ENCODE measurements around the gene ADAMTS12. TPM values are rescaled to one million over a fixed set of nuclear protein-coding genes. Genes with fewer than 3 reads are reported as not detected.
"Not testable (repeated sequence)": the region's sequence is repeated elsewhere in the genome, so short reads cannot be mapped to it uniquely, and the experiment has no call there.

ADAMTS12 gene
- total RNA-seq, 8 experiments from 2014 or later = 0.80 to 42.7 (median 4.0) TPM

DNA sequence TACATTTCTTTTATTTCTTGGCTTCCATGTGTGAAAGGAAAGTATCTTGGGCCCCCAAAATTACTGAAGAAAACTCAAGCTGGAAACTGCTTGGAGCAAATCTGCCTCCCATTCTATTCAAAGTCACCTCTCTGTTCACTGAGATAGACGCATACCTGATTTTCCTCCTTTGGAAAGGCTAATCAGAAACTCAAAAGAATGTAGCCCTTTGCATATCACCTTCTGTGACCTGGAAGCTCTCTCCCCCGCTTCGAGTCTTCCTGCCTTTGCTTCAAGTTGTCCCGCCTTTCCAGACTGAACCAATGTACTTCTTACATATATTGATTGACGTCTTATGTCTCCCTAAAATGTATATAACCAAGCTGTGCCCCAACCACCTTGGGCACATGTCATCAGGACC is 39.3 kb upstream of the ADAMTS12 start:
- in situ Hi-C loops (cut with MboI; ENCODE audit: low pct_unique_long_range_greater_than_20kb in 2 of 9, low sequenced_read_pairs in 9 of 9, unreplicated experiment in 9 of 9) = loop anchor here in 5 of 9 experiments (25.0 kb wide), 3 partner anchors 444 to 494 kb away; partner anchors contain the start of gene TARS1 (in 2 of the 5)
- WGBS, 10 experiments = 56 to 94% (median 86%) methylated on average over 2 to 5 of the region's 5 CpGs
- peaks cover 9 to 11% of the 10 kb centered on the region in 2 donors for H3K4me1 ChIP-seq (replicated peaks in 1 of 2)
- no peak overlapping the region for H3K4me3 ChIP-seq
- H3K27ac ChIP-seq = no peak overlapping the region
- ATAC-seq (replicated peaks in 6 of 8) = no peak

DNA sequence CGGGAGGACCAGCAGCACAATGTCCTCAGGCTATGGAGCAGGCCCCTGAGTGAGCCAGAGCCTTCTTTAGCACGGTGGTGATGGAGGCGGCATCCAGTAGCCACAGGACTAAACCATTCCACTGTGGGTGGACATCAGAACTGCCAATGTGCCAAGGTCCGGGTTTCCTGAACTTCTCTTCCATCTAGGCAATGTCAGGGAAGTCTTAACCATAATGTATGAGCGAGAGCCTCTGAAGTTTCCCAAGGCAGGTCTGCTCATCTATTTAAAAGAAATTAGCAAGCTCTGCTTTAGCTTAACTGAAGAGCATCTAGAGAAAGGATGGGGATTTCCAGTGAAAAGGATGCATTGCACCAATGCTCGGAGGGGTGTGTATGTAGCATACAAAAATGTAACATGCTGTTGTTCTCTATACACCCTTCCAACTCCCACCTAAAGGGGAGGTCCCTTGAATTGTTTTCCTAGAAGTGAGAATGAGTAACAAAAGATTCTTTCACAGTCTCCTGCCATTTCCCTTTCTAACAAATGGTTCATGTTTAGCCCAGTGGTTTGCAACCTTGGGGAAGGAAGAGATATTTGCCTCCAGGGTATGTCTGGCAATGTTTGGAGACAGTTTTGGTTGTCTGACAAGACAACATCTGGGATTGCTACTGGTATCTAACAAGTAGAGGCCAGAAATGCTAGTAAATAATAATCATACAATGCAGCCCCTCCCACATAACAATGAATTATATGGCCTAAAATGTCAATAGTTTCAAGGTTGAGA is 38.3 kb upstream of the ADAMTS12 start:
- WGBS, 10 experiments = 45 to 100% (median 81%) methylated on average over 2 to 6 of the region's 6 CpGs; no CpG with 5 or more reads in 2 of the 10 experiments
- Histone ChIP-seq H3K4me3 (no peak overlapping the region), H3K4me1 (replicated peaks in 1 of 2) (peaks cover 9 to 11% of the 10 kb centered on the region in 2 donors), H3K27ac (no peak overlapping the region)
- ATAC-seq (replicated peaks in 6 of 8) = peak in 1 of 8 experiments; percentile 60
- in situ Hi-C loops (cut with MboI; ENCODE audit: low pct_unique_long_range_greater_than_20kb in 2 of 9, low sequenced_read_pairs in 9 of 9, unreplicated experiment in 9 of 9) = loop anchor here in 5 of 9 experiments (25.0 kb wide), 3 partner anchors 443 to 493 kb away; partner anchors contain the start of gene TARS1 (in 2 of the 5)

DNA sequence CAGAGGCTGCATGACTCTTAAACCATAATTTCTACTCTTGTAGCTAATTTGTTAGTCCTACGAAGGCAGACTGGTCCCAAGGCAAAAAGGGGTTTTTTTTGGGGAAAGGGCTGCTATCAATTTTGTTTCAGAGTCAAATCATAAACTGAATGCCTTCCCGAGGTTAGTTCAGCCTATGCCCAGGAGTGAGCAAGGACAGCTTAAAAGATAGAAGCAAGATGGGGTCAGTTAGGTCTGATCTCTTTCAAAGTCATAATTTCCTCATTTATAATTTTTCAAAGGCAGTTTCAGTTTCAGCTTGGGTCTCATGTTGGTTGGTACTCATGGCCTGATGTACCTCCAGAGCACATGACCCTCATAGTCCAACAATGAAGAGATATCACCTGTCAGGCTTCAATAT is 36.5 kb upstream of the ADAMTS12 start:
- H3K27ac ChIP-seq = no peak overlapping the region
- ATAC-seq (replicated peaks in 6 of 8) = no peak
- H3K4me3 ChIP-seq = no peak overlapping the region
- in situ Hi-C loops (cut with MboI; ENCODE audit: low pct_unique_long_range_greater_than_20kb in 2 of 9, low sequenced_read_pairs in 9 of 9, unreplicated experiment in 9 of 9) = loop anchor here in 5 of 9 experiments (25.0 kb wide), 3 partner anchors 441 to 491 kb away; partner anchors contain the start of gene TARS1 (in 2 of the 5)
- peaks cover 9 to 11% of the 10 kb centered on the region in 2 donors for H3K4me1 ChIP-seq (replicated peaks in 1 of 2)
- 0 to 100% (median 85%) methylated on average over 1 to 2 of the region's 2 CpGs; no CpG with 5 or more reads in 2 of the 10 experiments for WGBS, 10 experiments

DNA sequence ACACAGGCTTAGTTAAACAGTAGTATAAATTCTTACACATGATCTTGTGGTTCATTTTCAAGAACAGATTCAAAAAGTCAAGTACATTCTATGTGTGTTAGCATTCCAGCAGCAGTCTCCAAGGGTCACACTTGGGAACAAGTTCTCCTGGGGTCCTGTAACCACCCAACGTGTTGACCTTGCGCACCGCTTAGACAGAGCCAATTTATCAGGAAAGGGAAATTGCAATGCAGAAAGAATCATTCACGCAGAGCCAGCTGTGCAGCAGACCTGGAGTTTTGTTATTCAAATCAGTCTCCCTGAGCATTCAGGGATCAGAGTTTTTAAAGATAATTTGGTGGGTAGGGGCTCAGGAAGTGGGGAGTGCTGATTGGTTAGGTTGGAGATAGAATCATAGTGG is 35.9 kb upstream of the ADAMTS12 start:
- ATAC-seq (replicated peaks in 6 of 8) = peak in 1 of 8 experiments; percentile 83
- Histone ChIP-seq H3K4me1 (replicated peaks in 1 of 2) (peaks cover 9 to 11% of the 10 kb centered on the region in 2 donors), H3K27ac (no peak overlapping the region), H3K4me3 (no peak overlapping the region)
- in situ Hi-C loops (cut with MboI; ENCODE audit: low pct_unique_long_range_greater_than_20kb in 2 of 9, low sequenced_read_pairs in 9 of 9, unreplicated experiment in 9 of 9) = loop anchor here in 5 of 9 experiments (25.0 kb wide), 3 partner anchors 440 to 490 kb away; partner anchors contain the start of gene TARS1 (in 2 of the 5)
- WGBS, 10 experiments = 0 to 100% (median 30%) methylated on average over 1 to 4 of the region's 4 CpGs; no CpG with 5 or more reads in 2 of the 10 experiments

DNA sequence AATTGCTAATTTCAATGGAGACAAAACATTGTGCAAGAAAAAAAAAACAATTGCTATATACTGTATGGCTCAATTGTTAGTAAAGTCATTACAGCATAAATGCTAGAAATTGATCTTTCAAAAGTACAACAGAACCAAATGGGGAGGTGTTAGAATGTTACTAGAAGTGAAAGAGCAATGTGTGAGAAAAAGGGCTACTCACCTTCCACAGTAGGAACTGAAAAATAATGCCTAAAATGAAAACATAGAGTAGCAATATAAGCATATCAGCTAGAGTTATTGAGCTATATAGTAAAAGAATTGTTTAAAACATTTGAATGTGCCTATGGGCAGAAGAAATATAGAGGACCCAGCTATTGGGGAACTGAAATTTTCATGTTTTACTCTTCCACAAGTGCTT is 33.5 kb upstream of the ADAMTS12 start:
- H3K4me3 ChIP-seq = no peak overlapping the region
- no peak overlapping the region for H3K27ac ChIP-seq
- peaks cover 8 to 9% of the 10 kb centered on the region in 2 donors for H3K4me1 ChIP-seq (replicated peaks in 1 of 2)
- no peak for ATAC-seq (replicated peaks in 6 of 8)
- in situ Hi-C loops (cut with MboI; ENCODE audit: low pct_unique_long_range_greater_than_20kb in 2 of 9, low sequenced_read_pairs in 9 of 9, unreplicated experiment in 9 of 9) = loop anchor here in 5 of 9 experiments (25.0 kb wide), 3 partner anchors 438 to 488 kb away; partner anchors contain the start of gene TARS1 (in 2 of the 5)

DNA sequence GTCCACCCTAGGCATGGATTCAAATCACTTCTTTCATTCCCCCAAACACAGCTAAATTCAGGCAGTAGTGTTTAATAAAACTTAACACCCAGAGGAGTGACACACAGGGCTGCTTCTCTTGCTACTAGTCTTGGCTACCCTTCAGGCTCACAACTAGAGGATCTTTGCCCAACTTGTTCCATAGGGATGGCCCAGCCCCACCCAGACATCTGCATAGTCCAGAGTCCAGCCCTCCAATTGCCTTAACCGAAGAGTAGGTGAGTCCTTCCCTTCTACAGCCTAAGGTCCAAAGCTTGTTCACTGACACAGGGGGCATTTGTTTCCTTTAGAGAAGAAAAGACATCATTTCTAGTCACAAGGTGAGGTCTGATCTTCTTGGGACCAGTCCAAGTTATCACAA is 29.2 kb upstream of the ADAMTS12 start:
- WGBS, 10 experiments = 40 to 100% (median 100%) methylated on average over 1 of the region's 1 CpG; no CpG with 5 or more reads in 5 of the 10 experiments
- in situ Hi-C loops (cut with MboI; ENCODE audit: low pct_unique_long_range_greater_than_20kb in 2 of 9, low sequenced_read_pairs in 9 of 9, unreplicated experiment in 9 of 9) = no loop called here
- Histone ChIP-seq H3K4me1 (replicated peaks in 1 of 2) (no peaks in the 10 kb centered on the region), H3K27ac (no peak overlapping the region), H3K4me3 (no peak overlapping the region)
- peak in 1 of 8 experiments; percentile 65 for ATAC-seq (replicated peaks in 6 of 8)

DNA sequence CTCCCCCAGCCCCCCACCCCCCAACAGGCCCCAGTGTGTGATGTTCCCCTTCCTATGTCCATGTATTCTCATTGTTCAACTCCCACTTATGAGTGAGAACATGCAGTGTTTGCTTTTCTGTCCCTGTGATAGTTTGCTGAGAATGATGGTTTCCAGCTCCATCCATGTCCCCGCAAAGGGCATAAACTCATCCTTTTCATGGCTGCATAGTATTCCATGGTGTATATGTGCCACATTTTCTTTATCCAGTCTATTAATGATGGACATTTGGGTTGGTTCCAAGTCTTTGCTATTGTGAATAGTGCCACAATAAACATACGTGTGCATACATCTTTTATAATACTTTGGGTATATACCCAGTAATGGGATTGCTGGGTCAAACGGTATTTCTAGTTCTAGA is 23.1 kb upstream of the ADAMTS12 start:
- 38 to 100% (median 82%) methylated on average over 1 to 3 of the region's 3 CpGs; no CpG with 5 or more reads in 2 of the 10 experiments for WGBS, 10 experiments
- H3K4me3 ChIP-seq; H3K4me1 ChIP-seq (replicated peaks in 1 of 2); H3K27ac ChIP-seq; in situ Hi-C loops (cut with MboI; ENCODE audit: low pct_unique_long_range_greater_than_20kb in 2 of 9, low sequenced_read_pairs in 9 of 9, unreplicated experiment in 9 of 9); ATAC-seq (replicated peaks in 6 of 8): not testable (repeated sequence)

DNA sequence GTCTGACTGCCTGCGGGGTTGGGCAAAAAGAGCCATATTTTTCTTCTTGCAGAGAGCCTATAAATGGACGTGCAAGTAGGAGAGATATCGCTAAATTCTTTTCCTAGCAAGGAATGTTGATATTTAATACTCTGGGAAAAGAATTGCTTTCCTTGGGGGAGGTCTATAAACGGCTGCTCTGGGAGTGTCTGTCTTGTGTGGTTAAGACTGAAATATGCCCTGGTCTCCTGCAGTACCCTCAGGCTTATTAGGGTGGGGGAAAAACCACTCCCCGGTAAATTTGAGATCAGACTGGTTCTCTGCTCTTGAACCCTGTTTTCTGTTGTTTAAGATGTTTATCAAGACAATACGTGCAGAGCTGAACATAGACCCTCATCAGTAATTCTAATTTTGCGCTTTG is 14.5 kb upstream of the ADAMTS12 start:
- in situ Hi-C loops (cut with MboI; ENCODE audit: low pct_unique_long_range_greater_than_20kb in 2 of 9, low sequenced_read_pairs in 9 of 9, unreplicated experiment in 9 of 9); H3K27ac ChIP-seq; H3K4me3 ChIP-seq; H3K4me1 ChIP-seq (replicated peaks in 1 of 2); ATAC-seq (replicated peaks in 6 of 8): not testable (repeated sequence)
- WGBS, 10 experiments = 48 to 90% (median 78%) methylated on average over 1 to 6 of the region's 7 CpGs

DNA sequence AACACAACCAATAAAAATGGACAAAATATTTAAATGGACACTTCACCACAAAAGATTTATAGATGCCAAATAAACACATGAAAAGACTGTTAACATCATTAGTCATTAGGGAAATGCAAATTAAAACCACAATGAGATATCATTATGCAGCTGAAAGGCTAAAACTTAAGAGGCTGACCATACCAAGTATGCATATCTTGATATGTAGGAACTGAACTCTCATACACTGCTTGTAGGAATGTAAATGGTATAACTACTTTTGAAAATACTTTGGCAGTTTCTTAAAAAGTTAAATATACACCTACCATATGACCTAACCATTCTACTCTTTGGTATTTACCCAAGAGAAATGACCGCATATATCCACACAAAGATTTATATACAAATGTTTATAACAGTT is 13.6 kb upstream of the ADAMTS12 start:
- H3K4me1 ChIP-seq (replicated peaks in 1 of 2) = no peaks in the 10 kb centered on the region
- H3K4me3 ChIP-seq = no peak overlapping the region
- peak in 3 of 8 experiments; percentile 67 to 98 (median 98) for ATAC-seq (replicated peaks in 6 of 8)
- 9 to 100% (median 79%) methylated on average over 1 of the region's 1 CpG; no CpG with 5 or more reads in 2 of the 10 experiments for WGBS, 10 experiments
- in situ Hi-C loops (cut with MboI; ENCODE audit: low pct_unique_long_range_greater_than_20kb in 2 of 9, low sequenced_read_pairs in 9 of 9, unreplicated experiment in 9 of 9) = no loop called here
- H3K27ac ChIP-seq = no peak overlapping the region

DNA sequence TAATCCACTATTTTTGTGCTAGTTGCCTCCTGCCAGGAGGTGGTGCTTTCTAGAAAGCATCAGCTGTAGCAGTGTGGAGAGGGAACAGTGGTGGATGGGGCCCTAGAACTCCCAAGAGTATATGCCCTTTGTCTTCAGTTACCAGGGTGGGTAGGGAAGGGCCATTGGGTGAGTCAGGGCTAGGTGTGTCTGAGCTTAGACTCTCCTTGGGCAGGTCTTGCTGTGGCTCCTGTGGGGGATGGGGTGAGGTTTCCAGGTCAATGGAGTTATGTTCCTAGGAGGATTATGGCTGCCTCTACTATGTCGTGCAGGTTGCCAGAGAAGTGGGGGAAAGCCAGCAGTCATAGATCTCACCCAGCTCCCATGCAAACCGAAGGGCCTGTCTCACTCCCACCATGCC is 11.3 kb upstream of the ADAMTS12 start:
- ATAC-seq (replicated peaks in 6 of 8) = no peak
- H3K4me3 ChIP-seq = no peak overlapping the region
- in situ Hi-C loops (cut with MboI; ENCODE audit: low pct_unique_long_range_greater_than_20kb in 2 of 9, low sequenced_read_pairs in 9 of 9, unreplicated experiment in 9 of 9) = no loop called here
- no peaks in the 10 kb centered on the region for H3K4me1 ChIP-seq (replicated peaks in 1 of 2)
- WGBS, 10 experiments = 72 to 83% methylated on average over 1 to 2 of the region's 2 CpGs; no CpG with 5 or more reads in 8 of the 10 experiments
- H3K27ac ChIP-seq = no peak overlapping the region

DNA sequence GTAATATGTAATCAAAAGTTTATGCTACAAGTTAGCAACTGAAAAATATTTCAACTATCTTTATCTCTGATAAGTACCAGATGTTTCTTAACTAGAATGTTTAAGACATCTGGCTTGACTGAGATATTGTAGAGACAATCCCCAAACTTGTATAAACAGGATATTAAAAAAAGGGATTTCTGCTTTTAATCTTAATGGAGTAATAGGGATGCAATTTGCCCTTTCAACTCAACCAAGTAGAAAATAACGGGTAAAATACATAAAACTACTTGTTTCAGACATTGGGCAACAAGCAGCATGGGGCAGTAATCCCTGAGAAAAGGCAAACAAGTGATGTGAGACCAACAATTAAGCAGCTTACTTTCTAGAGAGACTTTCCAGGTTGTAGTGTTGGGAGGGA is 9.4 kb upstream of the ADAMTS12 start:
- H3K4me1 ChIP-seq (replicated peaks in 1 of 2) = no peaks in the 10 kb centered on the region
- 0 to 100% (median 50%) methylated on average over 1 of the region's 1 CpG; no CpG with 5 or more reads in 1 of the 10 experiments for WGBS, 10 experiments
- no peak for ATAC-seq (replicated peaks in 6 of 8)
- H3K27ac ChIP-seq = no peak overlapping the region
- no peak overlapping the region for H3K4me3 ChIP-seq
- in situ Hi-C loops (cut with MboI; ENCODE audit: low pct_unique_long_range_greater_than_20kb in 2 of 9, low sequenced_read_pairs in 9 of 9, unreplicated experiment in 9 of 9) = no loop called here

DNA sequence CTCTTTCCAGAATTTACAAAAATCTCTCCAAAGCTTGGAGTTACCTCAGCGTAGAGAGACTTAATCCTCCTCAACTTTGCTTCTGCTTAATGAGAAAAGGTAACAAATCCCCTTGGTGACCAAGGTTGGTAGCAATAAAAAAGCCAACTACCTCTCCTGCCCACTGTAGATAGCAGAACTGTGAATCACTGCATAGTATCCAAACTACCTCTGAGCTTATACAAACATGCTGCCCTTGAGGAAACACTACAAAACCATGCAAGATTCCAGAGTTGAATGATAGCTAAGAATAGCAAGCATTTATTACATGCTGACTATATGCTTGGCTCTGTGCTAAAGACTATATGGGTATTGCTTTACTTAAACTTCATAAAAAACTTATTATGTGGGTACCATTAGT is 2.8 kb upstream of the ADAMTS12 start:
- Histone ChIP-seq H3K4me1 (replicated peaks in 1 of 2) (peaks cover 11 to 13% of the 10 kb centered on the region in 2 donors), H3K27ac (no peak overlapping the region), H3K4me3 (no peak overlapping the region)
- in situ Hi-C loops (cut with MboI; ENCODE audit: low pct_unique_long_range_greater_than_20kb in 2 of 9, low sequenced_read_pairs in 9 of 9, unreplicated experiment in 9 of 9) = no loop called here
- WGBS, 10 experiments = 80 to 100% (median 100%) methylated on average over 1 of the region's 1 CpG; no CpG with 5 or more reads in 4 of the 10 experiments
- no peak for ATAC-seq (replicated peaks in 6 of 8)

DNA sequence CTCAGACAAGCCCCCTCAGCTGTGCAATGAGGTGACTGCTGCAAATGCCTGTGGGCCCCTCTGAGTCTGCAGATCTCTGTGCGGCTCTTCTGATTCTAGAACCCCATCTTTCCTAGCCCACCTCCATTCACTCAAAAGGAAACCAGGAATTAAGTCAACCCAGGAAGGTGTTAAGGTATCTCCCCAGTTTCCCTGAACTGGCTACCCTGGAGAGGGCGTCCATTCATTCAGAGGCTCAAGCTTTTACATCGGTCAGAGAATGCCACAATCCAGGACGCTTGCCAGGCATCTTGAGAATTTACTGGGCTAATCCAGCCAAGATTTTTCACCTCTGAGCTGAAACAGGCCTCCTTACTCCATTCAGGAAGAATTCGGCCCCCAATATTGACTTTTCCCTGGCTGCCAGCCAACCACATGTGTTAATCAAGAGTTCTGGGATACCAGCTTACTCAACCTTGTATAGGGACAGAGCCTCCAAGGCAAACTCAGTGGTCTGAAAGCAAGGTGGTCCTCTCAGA is 889 bp upstream of the ADAMTS12 start:
- H3K27ac ChIP-seq = no peak overlapping the region
- 16 to 81% (median 43%) methylated on average over 2 to 5 of the region's 5 CpGs; no CpG with 5 or more reads in 3 of the 10 experiments for WGBS, 10 experiments
- peak in 4 of 8 experiments; percentile 4 to 61 (median 25) for ATAC-seq (replicated peaks in 6 of 8)
- peaks cover 13 to 14% of the 10 kb centered on the region in 2 donors for H3K4me1 ChIP-seq (replicated peaks in 1 of 2)
- H3K4me3 ChIP-seq = peak overlapping the region in 4 of 5 donors; percentile 31 to 40 (median 34)
- in situ Hi-C loops (cut with MboI; ENCODE audit: low pct_unique_long_range_greater_than_20kb in 2 of 9, low sequenced_read_pairs in 9 of 9, unreplicated experiment in 9 of 9) = no loop called here

Measured in motor neuron (in vitro differentiated cells).